ENCODE measurements around the gene LRRC3. TPM values are rescaled to one million over a fixed set of nuclear protein-coding genes. Genes with fewer than 3 reads are reported as not detected.
A peak's percentile ranks its signal among the peaks of the same experiment; 100 is the strongest.
"Not testable (repeated sequence)": the region's sequence is repeated elsewhere in the genome, so short reads cannot be mapped to it uniquely, and the experiment has no call there.

Gene LRRC3
- total RNA-seq, 4 donors from 2014 or later: 1.4 to 4.4 (median 3.6) TPM

DNA sequence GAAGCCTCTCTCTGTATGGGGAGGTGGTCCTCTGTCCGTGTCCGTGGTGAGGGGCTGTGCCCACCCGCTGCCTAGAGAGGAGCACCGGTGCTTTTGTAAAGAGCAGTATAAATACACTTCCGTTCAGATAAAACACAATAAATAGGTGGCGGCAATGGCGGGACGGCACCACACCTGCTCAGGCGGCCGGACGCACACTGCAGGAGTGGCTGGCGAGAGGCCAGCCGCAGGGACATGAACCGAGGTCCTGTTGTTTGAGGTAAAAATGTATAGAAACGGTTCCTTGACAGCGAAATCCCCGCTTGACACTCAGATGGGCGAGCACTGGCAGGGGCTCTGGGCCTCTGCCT, 43.9 kb downstream of the LRRC3 start:
- DNase-seq (ENCODE audit: low spot score) (no peak), ATAC-seq (ENCODE audit: low FRiP score) (no peak)
- no peak for TF ChIP-seq CTCF (IDR thresholded peaks at IDR 0.05)

DNA sequence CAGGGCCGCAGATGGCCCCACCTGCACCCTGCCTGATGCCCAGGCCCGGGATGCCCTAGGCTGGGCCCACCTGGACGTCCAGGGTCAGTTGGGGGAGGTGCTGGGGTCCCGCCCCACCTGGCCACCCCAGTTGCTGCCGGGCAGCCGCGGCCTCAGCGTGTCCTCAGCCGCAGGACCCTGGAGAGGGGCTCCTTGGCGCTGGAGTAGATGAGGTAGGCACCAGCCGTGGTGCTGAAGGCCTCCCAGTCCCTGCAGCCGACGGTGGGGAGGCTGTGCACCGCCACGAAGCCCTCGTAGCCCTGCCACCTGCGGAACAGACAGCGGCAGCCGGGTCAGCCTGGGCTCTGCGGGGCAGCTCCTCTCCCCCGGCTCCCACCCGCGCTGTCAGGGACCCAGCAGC, 44.3 kb downstream of the LRRC3 start:
- no peak for DNase-seq (ENCODE audit: low spot score)
- no peak for TF ChIP-seq CTCF (IDR thresholded peaks at IDR 0.05)
- ATAC-seq (ENCODE audit: low FRiP score): no peak

- peak; percentile 14 for ATAC-seq (ENCODE audit: low FRiP score)
- no peak for TF ChIP-seq CTCF (IDR thresholded peaks at IDR 0.05)
- DNase-seq (ENCODE audit: low spot score): no peak
Observed at GRCh38 chr21:44500111-44500510, 44.8 kb downstream of the LRRC3 start.

DNA sequence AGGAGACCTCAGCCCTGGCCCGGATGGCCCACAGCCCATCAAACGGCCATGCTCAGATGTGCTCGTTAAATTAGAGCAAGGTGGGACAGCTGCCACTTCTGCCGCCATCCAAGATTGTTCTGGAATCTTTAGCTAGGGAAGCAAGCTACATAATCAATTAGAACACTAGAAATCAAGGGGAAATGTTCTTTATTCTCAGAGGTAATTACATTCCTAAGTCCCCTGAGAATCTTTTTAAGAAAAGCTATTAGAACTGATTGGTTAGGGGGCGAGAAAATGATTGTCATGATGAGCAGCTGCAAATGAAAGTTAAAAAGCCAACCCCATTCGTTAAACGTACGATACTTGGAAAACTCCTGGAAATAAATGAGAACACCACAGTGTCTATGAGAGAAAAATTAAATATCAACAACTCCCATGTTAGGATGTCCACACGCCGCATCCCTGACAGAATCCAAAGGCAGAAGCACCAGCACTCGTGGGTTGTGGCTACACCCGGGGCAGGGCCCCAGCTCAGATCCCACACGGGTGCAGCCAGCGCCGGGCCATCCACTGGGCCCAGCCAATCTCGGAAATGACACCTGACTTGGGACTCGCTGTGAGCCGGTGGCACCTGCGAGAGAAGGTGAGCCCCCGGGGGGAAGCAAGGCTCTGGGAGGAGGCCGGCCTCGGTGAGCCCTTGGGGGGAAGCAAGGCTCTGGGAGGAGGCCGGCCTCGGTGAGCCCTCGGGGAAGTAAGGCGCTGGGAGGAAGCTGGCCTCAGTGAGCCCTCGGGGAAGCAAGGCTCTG, 47.1 kb downstream of the LRRC3 start:
- ATAC-seq (ENCODE audit: low FRiP score) (no peak), DNase-seq (ENCODE audit: low spot score) (no peak)
- no peak for TF ChIP-seq CTCF (IDR thresholded peaks at IDR 0.05)

DNA sequence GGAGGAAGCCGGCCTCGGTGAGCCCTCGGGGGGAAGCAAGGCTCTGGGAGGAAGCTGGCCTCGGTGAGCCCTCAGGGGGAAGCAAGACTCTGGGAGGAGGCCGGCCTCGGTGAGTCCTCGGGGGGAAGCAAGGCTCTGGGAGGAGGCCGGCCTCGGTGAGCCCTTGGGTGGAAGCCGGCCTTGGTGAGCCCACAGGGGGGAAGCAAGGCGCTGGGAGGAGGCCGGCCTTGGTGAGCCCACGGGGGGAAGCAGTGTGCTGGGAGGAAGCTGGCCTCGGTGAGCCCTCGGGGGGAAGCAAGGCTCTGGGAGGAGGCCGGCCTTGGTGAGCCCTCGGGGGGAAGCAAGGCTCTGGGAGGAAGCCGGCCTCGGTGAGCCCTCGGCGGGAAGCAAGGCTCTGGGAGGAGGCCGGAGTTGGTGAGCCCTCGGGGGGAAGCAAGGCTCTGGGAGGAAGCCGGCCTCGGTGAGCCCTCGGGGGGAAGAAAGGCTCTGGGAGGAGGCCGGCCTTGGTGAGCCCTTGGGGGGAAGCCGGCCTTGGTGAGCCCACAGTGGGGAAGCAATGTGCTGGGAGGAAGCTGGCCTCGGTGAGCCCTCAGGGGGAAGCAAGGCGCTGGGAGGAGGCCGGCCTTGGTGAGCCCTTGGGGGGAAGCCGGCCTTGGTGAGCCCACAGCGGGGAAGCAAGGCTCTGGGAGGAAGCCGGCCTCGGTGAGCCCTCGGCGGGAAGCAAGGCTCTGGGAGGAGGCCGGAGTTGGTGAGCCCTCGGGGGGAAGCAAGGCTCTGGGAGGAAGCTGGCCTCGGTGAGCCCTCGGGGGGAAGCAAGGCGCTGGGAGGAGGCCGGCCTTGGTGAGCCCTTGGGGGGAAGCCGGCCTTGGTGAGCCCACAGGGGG, 47.9 kb downstream of the LRRC3 start:
- not testable (repeated sequence) for ATAC-seq (ENCODE audit: low FRiP score); DNase-seq (ENCODE audit: low spot score)

DNA sequence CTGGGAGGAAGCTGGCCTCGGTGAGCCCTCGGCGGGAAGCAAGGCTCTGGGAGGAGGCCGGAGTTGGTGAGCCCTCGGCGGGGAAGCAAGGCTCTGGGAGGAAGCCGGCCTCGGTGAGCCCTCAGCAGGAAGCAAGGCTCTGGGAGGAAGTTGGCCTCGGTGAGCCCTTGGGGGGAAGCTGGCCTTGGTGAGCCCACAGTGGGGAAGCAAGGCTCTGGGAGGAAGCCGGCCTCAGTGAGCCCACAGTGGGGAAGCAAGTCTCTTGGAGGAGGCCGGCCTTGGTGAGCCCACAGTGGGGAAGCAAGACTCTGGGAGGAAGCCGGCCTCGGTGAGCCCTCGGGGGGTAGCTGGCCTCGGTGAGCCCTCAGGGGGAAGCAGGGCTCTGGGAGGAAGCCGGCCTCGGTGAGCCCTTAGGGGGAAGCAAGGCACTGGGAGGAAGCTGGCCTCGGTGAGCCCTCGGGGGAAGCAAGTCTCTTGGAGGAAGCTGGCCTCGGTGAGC, 48.6 kb downstream of the LRRC3 start:
- no peak for ATAC-seq (ENCODE audit: low FRiP score)
- no peak for DNase-seq (ENCODE audit: low spot score)
- no peak for TF ChIP-seq CTCF (IDR thresholded peaks at IDR 0.05)

DNA sequence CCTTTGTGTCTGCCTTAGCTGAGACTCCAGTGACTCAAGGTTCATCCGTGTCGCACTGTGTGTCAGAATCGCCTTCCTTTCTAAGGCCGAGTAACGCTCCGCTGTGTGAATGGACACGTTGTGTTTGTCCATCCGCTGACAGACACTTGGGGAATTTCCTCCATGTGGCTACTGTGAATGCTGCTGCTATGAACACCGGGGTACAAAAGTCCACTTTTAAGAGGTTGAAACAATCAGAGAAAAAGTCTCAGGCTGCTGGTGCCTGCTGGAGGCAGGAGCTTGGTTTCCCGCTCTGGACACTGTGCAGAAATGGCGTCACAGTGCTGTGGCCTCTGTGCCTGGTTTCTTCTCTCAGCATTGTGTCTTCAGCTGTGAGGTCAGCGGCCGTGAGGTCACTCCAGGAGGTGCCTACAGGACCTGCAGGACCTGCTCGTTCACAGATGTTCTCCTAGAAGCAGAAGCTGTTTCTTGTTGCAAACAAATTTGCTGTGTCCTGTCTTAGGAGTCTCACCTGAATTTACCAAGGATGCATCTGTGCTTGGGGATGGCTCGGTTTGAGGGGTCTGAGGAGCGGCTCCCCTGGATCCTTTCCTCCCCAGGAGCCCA, 50.5 kb downstream of the LRRC3 start:
- no peak for DNase-seq (ENCODE audit: low spot score)
- ATAC-seq (ENCODE audit: low FRiP score): no peak
- TF ChIP-seq CTCF (IDR thresholded peaks at IDR 0.05): no peak

Measured in omental fat pad (tissue), 4 donors.